GM13977 (cell line): ENCODE data around the gene STARD3.

Experiments
- DNase-seq: peaks from one replicate; pipeline ENCODE4 v3.0.0; 2012; ENCODE audit warnings: low spot score
- in situ Hi-C: fragments of 300-500 bp; cut with MboI; formaldehyde crosslinking; loops from one replicate; pipeline ENCODE4 v1.12.0; 2022; ENCODE audit warnings: low sequenced_read_pairs, low pct_unique_long_range_greater_than_20kb, mixed read lengths, inconsistent platforms; ENCODE audit not compliant: unreplicated experiment
- TF ChIP-seq, protein P1 (sequence below): IDR thresholded peaks from 2 replicates; pipeline ENCODE4 v1.5.1; 2012; ENCODE audit warnings: mild to moderate bottlenecking, control low read depth; ENCODE audit not compliant: insufficient read depth; ENCODE audit errors: extremely low read depth, missing control alignments

Gene STARD3

DNA sequence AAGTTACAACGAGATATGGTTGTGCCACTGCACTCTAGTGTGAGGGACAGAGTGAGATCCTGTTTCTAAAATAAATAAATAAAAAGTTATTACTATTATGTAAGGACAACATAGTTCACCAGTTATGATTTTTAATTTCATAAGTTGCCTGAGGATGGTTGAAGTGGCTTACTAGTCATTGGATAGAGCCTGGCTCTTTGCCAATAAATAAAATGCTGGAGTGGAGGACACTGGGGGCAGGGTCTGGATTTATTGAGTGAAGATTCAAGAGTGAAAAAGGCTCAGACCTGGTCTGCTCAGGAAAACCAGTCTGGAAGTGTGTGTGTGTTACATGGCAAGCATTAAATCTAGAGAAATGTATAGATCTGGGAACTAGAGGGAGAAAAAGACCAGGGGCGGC is 2.1 kb downstream of the STARD3 start:
- in situ Hi-C loops = loop anchor here (10.0 kb wide), 1 partner anchor 336 kb away; no protein-coding TSS in a partner anchor

DNA sequence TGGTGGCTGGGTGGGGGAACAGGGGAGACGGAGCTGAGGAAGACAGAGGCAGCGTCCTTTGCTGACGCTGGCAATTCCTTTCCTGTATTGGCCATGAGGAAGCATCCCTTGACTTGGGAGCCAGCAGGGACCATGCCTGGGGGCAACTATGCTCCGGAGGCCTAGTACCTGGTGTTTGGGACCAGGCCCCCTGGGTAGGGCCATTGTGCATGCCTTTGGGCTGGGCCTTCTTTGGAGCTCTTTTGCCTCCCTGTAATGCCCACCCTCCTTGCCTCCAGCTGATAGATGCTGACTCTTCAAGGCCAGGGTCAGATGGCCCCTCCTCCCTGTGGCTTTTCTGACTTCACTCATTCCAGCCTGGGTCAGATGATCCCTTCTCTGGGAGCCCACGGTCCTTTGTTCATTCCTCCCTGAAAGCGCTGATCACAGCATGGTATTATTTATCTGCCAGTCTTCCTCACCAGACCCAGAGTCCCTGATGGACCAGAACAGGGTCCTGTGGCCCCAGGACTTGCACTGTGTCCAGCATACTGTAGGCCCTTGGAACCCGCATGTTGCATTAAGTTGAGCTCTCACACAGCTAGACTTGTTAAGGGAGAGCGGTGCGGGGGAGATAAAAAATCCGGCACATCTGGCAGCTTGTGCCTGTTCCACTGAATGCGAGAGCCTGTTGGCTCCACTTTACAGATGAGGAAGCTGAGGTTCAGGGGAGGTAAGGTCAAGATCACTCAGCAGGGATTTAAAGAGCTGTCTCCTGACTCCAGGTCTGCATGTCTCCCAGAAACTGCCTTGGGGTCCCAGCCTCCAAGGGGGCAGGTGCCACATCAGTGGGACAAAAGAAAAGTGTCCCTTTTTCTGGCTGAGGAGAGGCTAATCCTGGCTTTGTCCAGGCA is 2.9 kb downstream of the STARD3 start:
- TF ChIP-seq, protein P1, sequence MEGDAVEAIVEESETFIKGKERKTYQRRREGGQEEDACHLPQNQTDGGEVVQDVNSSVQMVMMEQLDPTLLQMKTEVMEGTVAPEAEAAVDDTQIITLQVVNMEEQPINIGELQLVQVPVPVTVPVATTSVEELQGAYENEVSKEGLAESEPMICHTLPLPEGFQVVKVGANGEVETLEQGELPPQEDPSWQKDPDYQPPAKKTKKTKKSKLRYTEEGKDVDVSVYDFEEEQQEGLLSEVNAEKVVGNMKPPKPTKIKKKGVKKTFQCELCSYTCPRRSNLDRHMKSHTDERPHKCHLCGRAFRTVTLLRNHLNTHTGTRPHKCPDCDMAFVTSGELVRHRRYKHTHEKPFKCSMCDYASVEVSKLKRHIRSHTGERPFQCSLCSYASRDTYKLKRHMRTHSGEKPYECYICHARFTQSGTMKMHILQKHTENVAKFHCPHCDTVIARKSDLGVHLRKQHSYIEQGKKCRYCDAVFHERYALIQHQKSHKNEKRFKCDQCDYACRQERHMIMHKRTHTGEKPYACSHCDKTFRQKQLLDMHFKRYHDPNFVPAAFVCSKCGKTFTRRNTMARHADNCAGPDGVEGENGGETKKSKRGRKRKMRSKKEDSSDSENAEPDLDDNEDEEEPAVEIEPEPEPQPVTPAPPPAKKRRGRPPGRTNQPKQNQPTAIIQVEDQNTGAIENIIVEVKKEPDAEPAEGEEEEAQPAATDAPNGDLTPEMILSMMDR = no peak
- no peak for DNase-seq
- in situ Hi-C loops = loop anchor here (10.0 kb wide), 1 partner anchor 335 kb away; no protein-coding TSS in a partner anchor

More for the DNA sequence above, 2.1 kb downstream of the STARD3 start:
- DNase-seq = no peak
- TF ChIP-seq, protein P1 = no peak

DNA sequence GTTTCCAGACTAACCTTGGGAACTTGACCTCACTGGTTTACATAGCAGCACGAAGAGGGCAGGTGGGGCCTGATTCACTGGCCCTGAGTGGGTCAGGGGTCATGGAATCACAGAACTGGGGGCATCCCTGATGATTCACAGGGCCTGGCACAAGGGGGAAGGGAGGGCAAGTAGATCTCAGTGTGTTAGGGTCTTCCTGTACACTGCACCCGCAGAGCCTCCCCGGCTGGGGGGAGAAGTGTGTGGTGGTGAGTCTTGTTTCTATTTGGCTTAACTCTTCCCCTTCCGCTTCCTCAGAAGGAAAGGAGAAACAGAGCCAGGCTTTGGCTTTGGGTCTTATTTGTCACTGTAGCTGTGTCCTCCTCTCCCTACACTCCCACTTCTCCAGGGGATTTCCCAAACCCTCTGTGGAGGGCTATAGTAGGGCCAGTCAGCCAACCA is 3.7 kb downstream of the STARD3 start:
- TF ChIP-seq, protein P1 = no peak
- no peak for DNase-seq
- in situ Hi-C loops = no loop called here

DNA sequence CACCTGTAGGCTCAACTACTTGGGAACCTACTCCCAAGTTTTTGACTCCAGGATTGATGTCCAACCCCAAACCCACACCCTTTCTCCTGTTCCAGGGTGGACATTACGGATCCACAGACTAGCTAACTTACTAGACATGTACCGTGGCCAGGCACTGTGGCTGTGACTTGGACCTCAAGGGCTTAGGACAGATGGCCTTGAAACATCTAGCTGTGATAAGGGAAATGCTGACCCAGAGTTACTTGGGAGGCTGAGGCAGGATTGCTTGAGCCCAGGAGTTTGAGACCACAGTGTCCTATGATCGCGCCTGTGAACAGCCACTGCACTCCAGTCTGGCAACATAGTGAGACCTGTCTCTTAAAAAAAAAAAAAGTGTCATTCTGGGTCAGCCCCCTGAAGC is 4.2 kb downstream of the STARD3 start:
- TF ChIP-seq, protein P1 = no peak
- no peak for DNase-seq
- in situ Hi-C loops = no loop called here

DNA sequence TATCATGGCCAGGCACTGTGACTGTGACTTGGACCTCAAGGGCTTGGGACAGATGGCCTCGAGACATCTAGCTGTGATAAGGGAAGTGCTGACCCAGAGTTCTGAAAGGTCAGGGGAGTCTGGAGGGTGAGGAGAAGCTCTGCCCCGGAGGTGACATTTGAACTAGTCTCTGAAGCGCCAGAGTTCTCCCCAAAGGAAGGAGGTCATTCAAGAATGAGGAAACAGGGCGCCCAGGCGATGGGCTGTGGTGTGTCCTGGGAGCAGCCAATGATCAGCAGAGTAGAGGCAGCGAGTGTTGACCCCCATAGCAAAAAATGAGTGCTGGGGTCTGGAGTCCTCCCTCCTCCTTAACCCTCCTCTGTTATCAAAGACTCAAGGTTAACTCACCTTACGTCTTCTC is 4.9 kb downstream of the STARD3 start:
- in situ Hi-C loops = no loop called here
- TF ChIP-seq, protein P1 = no peak
- DNase-seq = no peak

DNA sequence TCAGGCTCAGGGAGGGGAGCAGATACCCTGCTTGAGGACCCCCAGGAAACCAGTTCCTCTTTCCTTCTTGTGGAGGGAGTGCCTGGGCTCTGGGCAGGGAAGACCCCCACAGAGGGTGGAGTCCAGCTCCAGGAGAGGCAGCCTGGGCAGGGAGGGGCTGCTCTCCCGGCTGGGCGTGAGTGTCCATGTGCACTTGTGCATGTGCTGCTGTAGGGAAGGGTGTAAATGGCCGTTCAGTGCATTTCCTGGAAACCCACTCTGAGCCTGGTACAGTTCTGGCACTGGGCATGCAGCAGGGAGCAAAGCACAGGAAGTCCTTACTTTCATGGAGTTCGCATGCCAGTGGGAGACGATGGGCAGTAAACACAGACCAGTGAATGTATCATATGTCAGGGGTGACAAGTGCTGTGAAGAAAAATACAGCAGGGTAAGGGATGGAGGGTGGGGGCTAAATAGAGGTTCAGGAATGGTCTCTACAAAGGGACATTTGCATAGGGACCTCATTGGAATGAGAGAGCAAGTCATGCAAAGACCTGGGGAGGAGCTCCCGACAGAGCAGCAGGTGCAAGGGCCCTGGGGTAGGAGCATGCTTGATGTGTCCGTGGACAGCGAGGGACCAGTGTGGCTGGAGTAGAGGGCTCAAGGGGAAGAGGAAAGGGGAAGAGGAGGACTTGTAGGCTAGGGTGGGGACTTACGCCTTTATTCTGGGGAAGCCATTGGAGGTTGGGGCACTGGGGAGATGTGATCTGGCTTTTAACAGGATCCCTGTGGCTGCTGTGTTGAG is 5.5 kb downstream of the STARD3 start:
- in situ Hi-C loops = no loop called here
- no peak for DNase-seq
- TF ChIP-seq, protein P1 = no peak
